Uterus (tissue), 2 donors: ENCODE data around the gene UXT.

ENCODE experiments used
- CTCF ChIP-seq, 4 experiments: fragments of 200-600 bp in 2 of 4; fragments of 450-650 bp in 2 of 4; sonication (generic) in 2 of 4; IDR thresholded peaks; one replicate each; pipeline ENCODE4 v1.5.1; 2016 to 2019; ENCODE audit warnings: antibody characterized with exemption in 4 of 4, mild to moderate bottlenecking in 2 of 4, moderate library complexity in 1 of 4
- POLR2A ChIP-seq, 2 donors: fragments of 450-650 bp; IDR thresholded peaks; one replicate each; pipeline ENCODE4 v1.6.1; 2016; ENCODE audit warnings: antibody characterized with exemption in 2 of 2, mild to moderate bottlenecking in 1 of 2, moderate library complexity in 1 of 2

GRCh38 chrX:47664737-47665136, 5.8 kb upstream of the UXT start:
- TF ChIP-seq CTCF (IDR thresholded peaks at IDR 0.05) (no peak), POLR2A (IDR thresholded peaks at IDR 0.05) (no peak)
